IMR-90 (cell line): Measurements from ENCODE around the gene MEF2C. TPM values are rescaled to one million over a fixed set of nuclear protein-coding genes. Genes with fewer than 3 reads are reported as not detected.

Experiments
- ATAC-seq: fragments of 200-7000 bp; cut with Tn5 transposase; 2 replicates; pipeline ENCODE4 v1.9.1; 2020; ENCODE audit warnings: low read depth, mild to moderate bottlenecking, moderate library complexity
- BruUV-seq: library from RNA; stranded (reverse); fragments of 400-500 nt; replicated peaks from 2 replicates; lab custom pipeline; 2021; lab: Mats Ljungman, UMichigan
- CTCF ChIA-PET: fragments of 300-600 bp; formaldehyde crosslinking; extraction: SDS; loops from one replicate; lab custom pipeline; 2021; ENCODE audit warnings: antibody characterized with exemption; lab: Yijun Ruan, JAX
- POLR2A ChIA-PET: fragments of 300-600 bp; sonication (Branson Sonifier 250); formaldehyde crosslinking; loops from one replicate; lab custom pipeline; 2022; ENCODE audit warnings: antibody characterized with exemption; ENCODE audit not compliant: unreplicated experiment; lab: Charles Lee
- DNase-seq: peaks from one replicate; pipeline ENCODE4 v3.0.0; 2013
- H2AFZ ChIP-seq: replicated peaks from 2 replicates; pipeline ENCODE3; 2013; ENCODE audit warnings: low read length, mild to moderate bottlenecking; ENCODE audit not compliant: poor library complexity
- H2AK5ac ChIP-seq: 2 replicates; pipeline ENCODE4 v1.6.1; 2013; ENCODE audit warnings: low read depth, low read length, inconsistent platforms
- H2AK9ac ChIP-seq: replicated peaks from 2 replicates; pipeline ENCODE3; 2013; ENCODE audit warnings: mild to moderate bottlenecking, low read depth, low read length, moderate library complexity; ENCODE audit not compliant: poor library complexity
- H2BK120ac ChIP-seq: 2 replicates; pipeline ENCODE4 v1.6.1; 2013; ENCODE audit warnings: low read depth, low read length, inconsistent platforms
- H2BK15ac ChIP-seq: 3 replicates; pipeline ENCODE4 v1.6.1; 2013; ENCODE audit warnings: low read depth, low read length, inconsistent platforms
- H2BK20ac ChIP-seq: 2 replicates; pipeline ENCODE4 v1.6.1; 2013; ENCODE audit warnings: low read depth, mild to moderate bottlenecking, inconsistent platforms, low read length, moderate library complexity
- H2BK5ac ChIP-seq: 2 replicates; pipeline ENCODE4 v1.6.1; 2013; ENCODE audit warnings: mild to moderate bottlenecking, low read depth, low read length, inconsistent platforms; ENCODE audit not compliant: poor library complexity, severe bottlenecking
- H3K14ac ChIP-seq: replicated peaks from 2 replicates; pipeline ENCODE4 v1.6.1; 2013; ENCODE audit warnings: low read depth, low read length, inconsistent platforms
- H3K18ac ChIP-seq: 2 replicates; pipeline ENCODE4 v1.6.1; 2013; ENCODE audit warnings: low read depth, low read length, control low read depth
- H3K23ac ChIP-seq: 2 replicates; pipeline ENCODE4 v1.6.1; 2013; ENCODE audit warnings: low read depth, low read length, inconsistent platforms
- H3K27ac ChIP-seq: 2 replicates; pipeline ENCODE4 v1.5.1; 2013; ENCODE audit warnings: mild to moderate bottlenecking, control low read depth, low read length; ENCODE audit not compliant: insufficient read depth
- H3K27me3 ChIP-seq: 2 replicates; pipeline ENCODE4 v1.6.1; 2013; ENCODE audit warnings: low read length; ENCODE audit not compliant: control insufficient read depth, insufficient read depth
- H3K36me3 ChIP-seq: 2 replicates; pipeline ENCODE4 v1.6.1; 2013; ENCODE audit warnings: low read length, mixed read lengths; ENCODE audit not compliant: control insufficient read depth, insufficient read depth
- H3K4ac ChIP-seq: 2 replicates; pipeline ENCODE4 v1.6.1; 2013; ENCODE audit warnings: low read depth, low read length, inconsistent platforms
- H3K4me1 ChIP-seq: 2 replicates; pipeline ENCODE4 v1.6.1; 2013; ENCODE audit warnings: low read length, mixed read lengths; ENCODE audit not compliant: control insufficient read depth, insufficient read depth
- H3K4me2 ChIP-seq: 2 replicates; pipeline ENCODE4 v1.6.1; 2013; ENCODE audit warnings: low read depth, mild to moderate bottlenecking, control low read depth, low read length, moderate library complexity
- H3K4me3 ChIP-seq: 2 replicates; pipeline ENCODE4 v1.5.1; 2013; ENCODE audit warnings: low read depth, mild to moderate bottlenecking, control low read depth, low read length, moderate library complexity; ENCODE audit not compliant: insufficient read depth
- H3K56ac ChIP-seq: 2 replicates; pipeline ENCODE4 v1.6.1; 2013; ENCODE audit warnings: low read length, inconsistent platforms; ENCODE audit not compliant: insufficient read depth; ENCODE audit errors: extremely low read depth
- H3K79me1 ChIP-seq, 2 experiments: 2 replicates each; pipeline ENCODE4 v1.6.1; 2013; ENCODE audit warnings: low read length in 2 of 2, inconsistent platforms in 1 of 2, low read depth in 1 of 2
- H3K9ac ChIP-seq: 2 replicates; pipeline ENCODE4 v1.6.1; 2013; ENCODE audit warnings: low read depth, low read length, control low read depth
- H3K9me1 ChIP-seq: 2 replicates; pipeline ENCODE4 v1.6.1; 2013; ENCODE audit warnings: low read length, inconsistent platforms; ENCODE audit not compliant: insufficient read depth
- H3K9me3 ChIP-seq: 2 replicates; pipeline ENCODE4 v1.6.1; 2013; ENCODE audit warnings: low read length; ENCODE audit not compliant: control insufficient read depth, insufficient read depth
- H4K20me1 ChIP-seq: 2 replicates; pipeline ENCODE4 v1.6.1; 2013; ENCODE audit warnings: low read length, inconsistent platforms; ENCODE audit not compliant: insufficient read depth
- H4K5ac ChIP-seq: 2 replicates; pipeline ENCODE4 v1.6.1; 2013; ENCODE audit warnings: mild to moderate bottlenecking, low read depth, low read length, control low read depth
- H4K8ac ChIP-seq, 2 experiments: 2 replicates each; pipeline ENCODE4 v1.6.1; 2013; ENCODE audit warnings: low read depth in 2 of 2, low read length in 2 of 2, control low read depth in 1 of 2, inconsistent platforms in 1 of 2
- H4K91ac ChIP-seq: 2 replicates; pipeline ENCODE4 v1.6.1; 2013; ENCODE audit warnings: low read depth, low read length, inconsistent platforms; ENCODE audit not compliant: insufficient read depth
- CTCF ChIP-seq: conservative IDR thresholded peaks from 2 replicates; pipeline ENCODE4 v1.5.1; 2012; ENCODE audit warnings: mild to moderate bottlenecking, low read depth, low read length, improper control_type of control experiment
- MAZ ChIP-seq: IDR thresholded peaks from 2 replicates; pipeline ENCODE4 v1.6.1; 2012; ENCODE audit warnings: low read depth, mild to moderate bottlenecking, low read length, improper control_type of control experiment, moderate library complexity, borderline replicate concordance
- MXI1 ChIP-seq: IDR thresholded peaks from 2 replicates; pipeline ENCODE4 v1.6.1; 2012; ENCODE audit warnings: low read depth, mild to moderate bottlenecking, low read length, moderate library complexity, borderline replicate concordance
- SMC3 ChIP-seq: fragments of 150-350 bp; IDR thresholded peaks from 2 replicates; pipeline ENCODE4 v1.6.1; 2016; ENCODE audit warnings: low read depth, mild to moderate bottlenecking, antibody characterized with exemption, low read length, moderate library complexity
- WGBS, 2 experiments: methylation state at CpG; one replicate each; pipeline versions ENCODE4 v1.1.5 to v1.1.7; 2013; ENCODE audit warnings: missing lambda C conversion rate in 2 of 2; ENCODE audit not compliant: insufficient read length in 1 of 2; ENCODE audit errors: extremely low coverage in 2 of 2; 5-methylcytosine and 5-hydroxymethylcytosine counted together
- dilution Hi-C: fragments of 300-500 bp; cut with HindIII; formaldehyde crosslinking; loops from one replicate; pipeline ENCODE4 v1.14.3; 2018; ENCODE audit warnings: low sequenced_read_pairs; ENCODE audit not compliant: unreplicated experiment
- in situ Hi-C: fragments of 300-500 bp; cut with MboI; formaldehyde crosslinking; loops from 3 replicates; pipeline ENCODE4 v1.14.3; 2019; ENCODE audit warnings: low sequenced_read_pairs, inconsistent platforms, mixed read lengths
- intact Hi-C: fragments of 100-400 bp; cut with micrococcal nuclease; formaldehyde crosslinking; loops from 2 replicates; pipeline ENCODE4 v1.10.0; 2022
- polyA plus RNA-seq, 3 experiments: library from polyadenylated mRNA; depleted of rRNA; stranded (reverse); fragments of >200 nt; gene quantifications; 2 replicates each; pipeline ENCODE4 v1.2.3, GENCODE V29; 2012; ENCODE audit warnings: low replicate concordance in 1 of 3
- total RNA-seq: library from RNA; depleted of rRNA; stranded (reverse); fragments of >200 nt; gene quantifications from 2 replicates; pipeline ENCODE4 v1.2.3, GENCODE V29; 2012

Gene MEF2C
- total and polyA plus RNA-seq, 2 of the 4 experiments (the other 2 are of a cell fraction) = 1.5 to 6.8 TPM

DNA sequence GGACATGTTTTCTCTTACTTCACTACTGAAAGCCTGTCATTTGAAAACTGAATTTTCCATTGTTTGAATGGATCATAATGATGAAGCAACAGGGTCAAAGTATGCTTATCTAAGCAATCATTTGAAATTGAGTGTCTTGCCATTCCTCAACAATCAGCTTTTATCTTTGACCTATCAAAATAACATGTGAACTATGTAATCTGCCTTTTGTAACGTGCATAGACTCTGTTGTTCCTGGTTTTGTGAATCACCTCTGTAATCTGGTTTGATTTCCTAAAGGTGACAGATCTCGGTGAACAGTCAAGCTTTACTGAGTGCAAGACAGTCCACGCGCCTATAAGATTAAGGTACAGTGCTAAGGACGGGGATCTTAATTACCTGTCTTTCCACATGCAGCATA is 3.3 kb downstream of the MEF2C start:
- Histone ChIP-seq H3K9me3 (no peaks in the 10 kb centered on the region), H3K9ac (no peak overlapping the region), H3K18ac (no peak overlapping the region), H4K20me1 (no peaks in the 10 kb centered on the region), H4K91ac (no peak overlapping the region), H3K9me1 (no peaks in the 10 kb centered on the region), H2AK5ac (no peak overlapping the region), H3K27ac (no peak overlapping the region), H3K4ac (no peak overlapping the region), H2BK120ac (no peak overlapping the region), H2BK5ac (no peak overlapping the region), H3K4me3 (no peak overlapping the region), H3K79me1 (0 out of 4 replicates have a peak, but pooled peaks cover 0 to 15% of the 10 kb centered on the region in 2 experiments), H2BK20ac (no peak overlapping the region), H3K4me1 (0 out of 2 replicates have a peak, but pooled peaks cover 2% of the 10 kb centered on the region), H2AK9ac (no peak overlapping the region), H3K23ac (peak overlapping the region; percentile 69; the same call in 1 of the 2 replicates), H2AFZ (no peak overlapping the region), H3K4me2 (no peak overlapping the region), H3K14ac (no peak overlapping the region), H2BK15ac (no peak overlapping the region; the same call in 2 of the 3 replicates), H3K36me3 (no peaks in the 10 kb centered on the region), H3K56ac (no peak overlapping the region), H3K27me3 (no peaks in the 10 kb centered on the region), H4K8ac (no peak overlapping the region), H4K5ac (no peak overlapping the region)
- DNase-seq = no peak
- POLR2A ChIA-PET = no interaction called here
- intact Hi-C loops (loop anchor here (5.0 to 10.0 kb wide), 2 partner anchors 335 to 1388 kb away; no protein-coding TSS in a partner anchor), dilution Hi-C loops (no loop called here), in situ Hi-C loops (loop anchor here (10.0 kb wide), 1 partner anchor 65 kb away; no protein-coding TSS in a partner anchor)
- no TSS peak for BruUV-seq
- TF ChIP-seq SMC3 (no peak), MAZ (no peak), MXI1 (no peak), CTCF (no peak)
- CTCF ChIA-PET = no interaction called here
- WGBS, 2 experiments = 100% methylated on average over 2 of the region's 5 CpGs; no CpG with 5 or more reads in 1 of the 2 experiments
- no peak for ATAC-seq
